ENCODE data around the gene ROR2.

Gene ROR2

DNA sequence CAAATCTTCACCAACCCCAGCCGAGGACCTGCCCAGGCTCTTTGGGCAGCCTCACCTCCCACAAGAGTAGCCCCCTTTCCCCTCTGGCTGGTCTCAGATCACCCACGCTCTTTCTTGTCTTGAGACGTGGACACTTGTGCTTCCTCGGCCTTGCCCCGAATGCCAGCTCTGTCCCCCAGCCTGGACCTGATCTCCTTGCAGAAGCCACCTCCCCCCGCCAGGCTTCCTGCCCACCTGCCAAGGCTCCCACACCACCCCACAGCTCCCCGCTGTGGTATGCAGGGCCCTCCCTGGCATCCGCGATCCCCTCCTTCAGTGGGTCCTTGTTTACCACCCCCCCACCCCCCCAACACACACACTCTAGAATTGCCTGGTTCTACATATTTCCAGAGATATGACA, 133.7 kb downstream of the ROR2 start:
- H3K4me3 ChIP-seq = no peak overlapping the region
- peak; percentile 45 for DNase-seq (ENCODE audit: low spot score)
- no peak overlapping the region for H3K27ac ChIP-seq
- TF ChIP-seq, protein P1, sequence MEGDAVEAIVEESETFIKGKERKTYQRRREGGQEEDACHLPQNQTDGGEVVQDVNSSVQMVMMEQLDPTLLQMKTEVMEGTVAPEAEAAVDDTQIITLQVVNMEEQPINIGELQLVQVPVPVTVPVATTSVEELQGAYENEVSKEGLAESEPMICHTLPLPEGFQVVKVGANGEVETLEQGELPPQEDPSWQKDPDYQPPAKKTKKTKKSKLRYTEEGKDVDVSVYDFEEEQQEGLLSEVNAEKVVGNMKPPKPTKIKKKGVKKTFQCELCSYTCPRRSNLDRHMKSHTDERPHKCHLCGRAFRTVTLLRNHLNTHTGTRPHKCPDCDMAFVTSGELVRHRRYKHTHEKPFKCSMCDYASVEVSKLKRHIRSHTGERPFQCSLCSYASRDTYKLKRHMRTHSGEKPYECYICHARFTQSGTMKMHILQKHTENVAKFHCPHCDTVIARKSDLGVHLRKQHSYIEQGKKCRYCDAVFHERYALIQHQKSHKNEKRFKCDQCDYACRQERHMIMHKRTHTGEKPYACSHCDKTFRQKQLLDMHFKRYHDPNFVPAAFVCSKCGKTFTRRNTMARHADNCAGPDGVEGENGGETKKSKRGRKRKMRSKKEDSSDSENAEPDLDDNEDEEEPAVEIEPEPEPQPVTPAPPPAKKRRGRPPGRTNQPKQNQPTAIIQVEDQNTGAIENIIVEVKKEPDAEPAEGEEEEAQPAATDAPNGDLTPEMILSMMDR (IDR thresholded peaks at IDR 0.05) = no peak

GRCh38 chr9:91815896-91816295, 134.1 kb downstream of the ROR2 start:
- Histone ChIP-seq H3K4me3 (no peak overlapping the region), H3K27ac (no peak overlapping the region)
- TF ChIP-seq, protein P1 (IDR thresholded peaks at IDR 0.05) = no peak
- DNase-seq (ENCODE audit: low spot score) = peak; percentile 69

- no peak overlapping the region for H3K27ac ChIP-seq
- peak; percentile 36 for DNase-seq (ENCODE audit: low spot score)
- no peak overlapping the region for H3K4me3 ChIP-seq
- TF ChIP-seq, protein P1 (IDR thresholded peaks at IDR 0.05) = no peak
Observed at GRCh38 chr9:91814753-91815152, 135.3 kb downstream of the ROR2 start.

GRCh38 chr9:91814201-91814600, 135.8 kb downstream of the ROR2 start:
- no peak overlapping the region for H3K27ac ChIP-seq
- TF ChIP-seq, protein P1 (IDR thresholded peaks at IDR 0.05) = no peak
- no peak overlapping the region for H3K4me3 ChIP-seq
- peak; percentile 35 for DNase-seq (ENCODE audit: low spot score)

DNA sequence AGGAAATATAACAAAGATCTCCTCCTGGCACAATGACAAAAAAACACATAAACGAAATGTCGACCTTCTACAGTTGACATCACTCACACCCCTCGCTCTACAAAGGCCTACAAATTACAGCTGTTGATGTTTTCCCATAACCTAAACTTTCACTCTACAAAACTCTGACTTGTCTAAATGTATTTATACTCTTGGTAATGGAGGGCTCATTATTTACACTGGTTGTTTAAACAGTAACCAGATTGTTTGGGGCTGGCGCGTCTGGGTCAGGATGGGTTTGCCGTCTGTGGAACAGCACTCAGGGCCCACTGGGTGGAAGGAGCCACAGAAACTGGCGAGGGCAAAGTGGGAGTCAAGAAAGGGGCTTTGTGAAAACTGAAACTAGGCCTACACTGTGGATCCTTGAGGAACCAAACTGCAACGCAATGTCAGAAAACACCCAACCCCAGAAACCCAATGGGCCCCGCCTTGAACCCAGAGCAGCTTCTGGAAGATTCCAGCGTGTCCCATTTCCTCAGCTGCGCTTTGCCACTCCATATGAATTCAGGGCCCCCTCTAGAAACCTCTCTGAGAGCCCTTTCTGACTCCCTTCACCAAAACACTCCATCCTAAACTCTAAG, 136.7 kb downstream of the ROR2 start:
- no peak for DNase-seq (ENCODE audit: low spot score)
- Histone ChIP-seq H3K4me3 (no peak overlapping the region), H3K27ac (no peak overlapping the region)
- TF ChIP-seq, protein P1 (IDR thresholded peaks at IDR 0.05) = no peak

DNA sequence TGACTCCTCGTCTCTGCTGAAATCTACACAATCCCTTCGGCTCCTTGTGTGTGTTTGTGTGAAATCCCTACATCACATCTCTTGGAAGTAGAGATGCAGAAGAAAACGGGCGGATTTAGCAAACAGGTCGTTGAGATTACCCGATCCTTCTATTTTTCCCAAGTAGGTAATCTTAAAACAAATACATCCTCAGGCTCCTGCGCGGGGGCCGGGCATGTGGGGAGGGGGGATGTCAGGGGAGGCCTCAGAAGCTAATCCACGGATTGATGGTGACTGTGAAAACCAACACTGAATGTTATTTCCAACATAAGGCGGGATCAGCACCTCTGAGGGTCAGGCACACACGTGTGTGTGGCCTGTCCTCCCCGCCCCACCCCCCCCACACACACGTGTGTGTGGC, 137.8 kb downstream of the ROR2 start:
- TF ChIP-seq, protein P1 (IDR thresholded peaks at IDR 0.05) = no peak
- Histone ChIP-seq H3K27ac (no peak overlapping the region), H3K4me3 (no peak overlapping the region)
- DNase-seq (ENCODE audit: low spot score) = peak; percentile 24

Data from coronary artery (tissue), 2 donors.